Neuronal stem cell (in vitro differentiated cells): ENCODE measurements around the gene RELN.

Experiments
- DNase-seq: peaks from one replicate; pipeline ENCODE4 v3.0.0-alpha.2; 2013; ENCODE audit warnings: low spot score
- H2AFZ ChIP-seq: one replicate; pipeline ENCODE4 v1.6.1; 2013; ENCODE audit warnings: mild to moderate bottlenecking, low read length, inconsistent platforms
- H2AK5ac ChIP-seq: 2 replicates; pipeline ENCODE4 v1.6.1; 2013; ENCODE audit warnings: low read depth, mild to moderate bottlenecking, inconsistent platforms, low read length, moderate library complexity, mixed read lengths
- H2BK120ac ChIP-seq: 2 replicates; pipeline ENCODE4 v1.6.1; 2013; ENCODE audit warnings: low read depth, mild to moderate bottlenecking, inconsistent platforms, low read length, moderate library complexity, mixed read lengths
- H2BK12ac ChIP-seq: one replicate; pipeline ENCODE4 v1.6.1; 2013; ENCODE audit warnings: low read length, inconsistent platforms
- H2BK15ac ChIP-seq: 2 replicates; pipeline ENCODE4 v1.6.1; 2013; ENCODE audit warnings: mild to moderate bottlenecking, low read length, inconsistent platforms, mixed read lengths
- H2BK5ac ChIP-seq: one replicate; pipeline ENCODE4 v1.6.1; 2013; ENCODE audit warnings: inconsistent platforms, mild to moderate bottlenecking, low read length, moderate library complexity
- H3K14ac ChIP-seq: one replicate; pipeline ENCODE4 v1.6.1; 2013; ENCODE audit warnings: low read length, inconsistent platforms
- H3K18ac ChIP-seq: 2 replicates; pipeline ENCODE4 v1.6.1; 2013; ENCODE audit warnings: low read length, inconsistent platforms
- H3K23ac ChIP-seq: 2 replicates; pipeline ENCODE4 v1.6.1; 2013; ENCODE audit warnings: low read depth, mild to moderate bottlenecking, mixed read lengths, low read length, inconsistent platforms; ENCODE audit not compliant: poor library complexity
- H3K27ac ChIP-seq: replicated peaks from 3 replicates; pipeline ENCODE4 v1.5.1; 2013; ENCODE audit warnings: low read length, inconsistent platforms
- H3K27me3 ChIP-seq, 3 experiments: 2 replicates each; pipeline ENCODE4 v1.6.1; 2013; ENCODE audit warnings: low read length in 3 of 3, mild to moderate bottlenecking in 2 of 3, inconsistent platforms in 1 of 3, low read depth in 1 of 3, mixed read lengths in 1 of 3, moderate library complexity in 1 of 3; ENCODE audit not compliant: control insufficient read depth in 3 of 3, insufficient read depth in 3 of 3
- H3K36me3 ChIP-seq, 2 donors: replicated peaks in 1 of 2; 2 replicates each; pipeline ENCODE4 v1.6.1; 2013; ENCODE audit warnings: low read length in 2 of 2; ENCODE audit not compliant: control insufficient read depth in 2 of 2, insufficient read depth in 2 of 2
- H3K4ac ChIP-seq: 2 replicates; pipeline ENCODE4 v1.6.1; 2013; ENCODE audit warnings: inconsistent platforms, mild to moderate bottlenecking, low read length, moderate library complexity
- H3K4me1 ChIP-seq, 2 donors: 1 replicate in 1 of 2; 2 replicates in 1 of 2; pipeline ENCODE4 v1.6.1; 2013; ENCODE audit warnings: low read length in 2 of 2, low read depth in 1 of 2; ENCODE audit not compliant: control insufficient read depth in 2 of 2, insufficient read depth in 1 of 2
- H3K4me2 ChIP-seq: one replicate; pipeline ENCODE4 v1.6.1; 2013; ENCODE audit warnings: mild to moderate bottlenecking, low read length, inconsistent platforms; ENCODE audit not compliant: insufficient read depth, poor library complexity, severe bottlenecking
- H3K4me3 ChIP-seq, 2 donors: 2 replicates each; pipeline ENCODE4 v1.5.1; 2013; ENCODE audit warnings: low read length in 2 of 2, mild to moderate bottlenecking in 2 of 2, inconsistent platforms in 1 of 2, moderate library complexity in 1 of 2
- H3K79me1 ChIP-seq: one replicate; pipeline ENCODE4 v1.6.1; 2013; ENCODE audit warnings: low read depth, mild to moderate bottlenecking, inconsistent platforms, low read length, moderate library complexity
- H3K9ac ChIP-seq: one replicate; pipeline ENCODE4 v1.6.1; 2013; ENCODE audit warnings: mild to moderate bottlenecking, low read depth, low read length, inconsistent platforms; ENCODE audit not compliant: poor library complexity
- H3K9me3 ChIP-seq, 2 donors: replicated peaks in 1 of 2; 2 replicates each; pipeline versions ENCODE3 to v1.6.1; 2013; ENCODE audit warnings: low read length in 2 of 2, mild to moderate bottlenecking in 2 of 2, inconsistent platforms in 1 of 2, low read depth in 1 of 2, mixed read lengths in 1 of 2, moderate library complexity in 1 of 2; ENCODE audit not compliant: control insufficient read depth in 2 of 2, insufficient read depth in 1 of 2
- H4K8ac ChIP-seq: one replicate; pipeline ENCODE4 v1.6.1; 2013; ENCODE audit warnings: low read depth, mild to moderate bottlenecking, inconsistent platforms, low read length, moderate library complexity
- H4K91ac ChIP-seq: one replicate; pipeline ENCODE4 v1.6.1; 2013; ENCODE audit warnings: low read length, low read depth, mild to moderate bottlenecking, inconsistent platforms; ENCODE audit not compliant: poor library complexity
- WGBS, 2 donors: extraction: QIAGEN DNeasy Blood & Tissue Kit; methylation state at CpG; one replicate each; pipeline ENCODE4 v1.1.7; 2013; ENCODE audit warnings: missing lambda C conversion rate in 2 of 2, mixed read lengths in 1 of 2; ENCODE audit not compliant: insufficient read length in 2 of 2, insufficient replicate concordance in 1 of 2; ENCODE audit errors: extremely low coverage in 2 of 2; 5-methylcytosine and 5-hydroxymethylcytosine counted together

The RELN gene

DNA sequence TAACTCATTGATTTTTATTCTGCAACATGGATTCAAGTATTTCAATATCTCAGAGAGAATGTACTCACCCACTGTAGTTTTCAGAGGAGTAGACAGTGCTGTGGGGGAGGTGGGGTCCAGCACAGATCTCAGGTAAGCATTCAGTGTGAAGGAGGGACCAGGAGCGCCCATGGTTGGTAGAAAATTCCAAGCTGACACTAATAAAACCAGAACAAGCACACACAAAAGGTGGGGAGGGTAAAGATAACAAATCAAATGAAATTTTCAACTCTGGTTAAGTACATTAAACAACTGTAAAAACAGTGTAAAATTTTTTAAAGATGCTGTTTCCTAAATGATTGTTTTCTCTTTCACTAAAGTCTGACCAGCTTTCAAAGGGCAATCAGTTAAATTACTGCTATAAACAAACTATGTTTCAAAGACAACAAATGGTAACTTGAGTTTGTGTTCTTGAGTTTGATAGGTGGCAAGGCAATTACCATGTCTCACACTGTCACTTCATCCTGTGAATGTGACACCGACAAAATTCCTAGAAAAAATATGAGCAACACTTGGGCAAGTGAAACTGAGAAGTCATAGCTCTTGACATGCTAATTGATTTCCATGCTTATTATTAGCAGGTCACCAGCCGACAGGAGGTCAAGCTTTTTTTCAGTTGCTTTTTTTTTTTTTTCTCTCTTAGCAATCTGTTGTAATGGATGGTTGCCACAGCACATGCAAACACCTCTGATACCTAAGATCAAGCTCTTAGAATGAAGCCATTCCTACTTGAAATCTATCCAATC, 337.7 kb downstream of the RELN start:
- H3K9ac ChIP-seq: no peak overlapping the region
- H2AK5ac ChIP-seq: no peak overlapping the region
- no peak overlapping the region for H3K4ac ChIP-seq
- H3K4me3 ChIP-seq: no peak overlapping the region
- H3K9me3 ChIP-seq: no peaks in the 10 kb centered on the region
- H2BK120ac ChIP-seq: no peak overlapping the region
- H3K79me1 ChIP-seq: no peaks in the 10 kb centered on the region
- no CpG with 5 or more reads among the region's 3 CpGs for WGBS, 2 donors
- no peaks in the 10 kb centered on the region for H3K36me3 ChIP-seq
- no peak overlapping the region for H2BK5ac ChIP-seq
- H3K18ac ChIP-seq: no peak overlapping the region
- H4K91ac ChIP-seq: no peak overlapping the region
- no peak overlapping the region for H3K4me2 ChIP-seq
- H3K27me3 ChIP-seq: no peaks in the 10 kb centered on the region
- no peak overlapping the region for H3K27ac ChIP-seq
- no peak overlapping the region for H2AFZ ChIP-seq
- H2BK12ac ChIP-seq: no peak overlapping the region
- no peak overlapping the region for H2BK15ac ChIP-seq
- no peak for DNase-seq
- H4K8ac ChIP-seq: no peak overlapping the region
- H3K23ac ChIP-seq: no peak overlapping the region
- no peaks in the 10 kb centered on the region for H3K4me1 ChIP-seq
- no peak overlapping the region for H3K14ac ChIP-seq

DNA sequence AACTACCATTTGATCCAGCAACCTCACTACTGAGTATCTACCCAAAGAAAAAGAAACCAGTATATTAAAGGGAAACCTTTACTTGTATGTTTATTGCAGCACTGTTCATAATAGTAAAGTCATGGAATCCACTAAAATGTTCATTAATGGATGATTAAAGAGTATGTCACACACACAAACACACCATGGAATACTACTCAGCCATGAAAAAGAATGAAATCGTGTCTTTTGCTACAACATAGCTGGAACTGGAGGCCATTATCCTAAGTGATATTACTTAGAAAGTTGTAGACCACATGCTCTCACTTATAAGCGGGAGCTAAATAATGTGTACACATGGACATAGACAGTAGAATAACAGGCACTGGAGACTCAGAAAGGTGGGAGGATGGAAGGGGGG, 340.4 kb downstream of the RELN start:
- no peak overlapping the region for H2AFZ ChIP-seq
- no peak overlapping the region for H3K9ac ChIP-seq
- no peaks in the 10 kb centered on the region for H3K4me1 ChIP-seq
- no peak overlapping the region for H3K23ac ChIP-seq
- H3K27me3 ChIP-seq: no peaks in the 10 kb centered on the region
- H2BK5ac ChIP-seq: no peak overlapping the region
- no peak overlapping the region for H2BK15ac ChIP-seq
- H4K91ac ChIP-seq: no peak overlapping the region
- H2AK5ac ChIP-seq: no peak overlapping the region
- WGBS, 2 donors: no CpG with 5 or more reads among the region's 2 CpGs
- no peak overlapping the region for H3K4me2 ChIP-seq
- H3K36me3 ChIP-seq: no peaks in the 10 kb centered on the region
- no peak overlapping the region for H3K18ac ChIP-seq
- H2BK12ac ChIP-seq: no peak overlapping the region
- no peak overlapping the region for H2BK120ac ChIP-seq
- no peak overlapping the region for H3K4me3 ChIP-seq
- H3K9me3 ChIP-seq: no peaks in the 10 kb centered on the region
- H4K8ac ChIP-seq: no peak overlapping the region
- H3K14ac ChIP-seq: no peak overlapping the region
- no peaks in the 10 kb centered on the region for H3K79me1 ChIP-seq
- H3K27ac ChIP-seq: no peak overlapping the region
- no peak for DNase-seq
- no peak overlapping the region for H3K4ac ChIP-seq

DNA sequence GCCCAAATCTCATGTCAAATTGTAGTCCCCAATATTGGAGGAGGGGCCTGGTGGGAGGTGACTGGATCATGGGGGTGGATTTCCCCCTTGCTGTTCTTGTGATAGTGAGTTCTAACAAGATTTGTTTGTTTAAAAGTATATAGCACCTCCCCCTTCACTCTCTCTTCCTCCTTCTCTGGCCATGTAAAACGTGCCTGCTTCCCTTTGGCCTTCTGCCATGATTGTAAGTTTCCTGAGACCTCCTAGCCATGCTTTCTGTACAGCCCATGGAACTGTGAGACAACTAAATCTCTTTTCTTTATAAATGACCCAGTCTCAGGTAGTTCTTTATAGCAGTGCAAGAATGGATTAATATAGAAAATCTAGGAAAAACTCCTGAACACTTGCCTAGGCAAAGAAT, 341.3 kb downstream of the RELN start:
- no peaks in the 10 kb centered on the region for H3K4me1 ChIP-seq
- H3K4me2 ChIP-seq: no peak overlapping the region
- H3K27ac ChIP-seq: no peak overlapping the region
- H3K36me3 ChIP-seq: no peaks in the 10 kb centered on the region
- no peak overlapping the region for H2BK5ac ChIP-seq
- peaks cover 0 to 2% of the 10 kb centered on the region in 2 donors for H3K9me3 ChIP-seq
- no peak overlapping the region for H2BK12ac ChIP-seq
- no peak overlapping the region for H4K8ac ChIP-seq
- no peak overlapping the region for H3K4me3 ChIP-seq
- no peak overlapping the region for H3K4ac ChIP-seq
- no peak overlapping the region for H4K91ac ChIP-seq
- no peak overlapping the region for H3K9ac ChIP-seq
- no peaks in the 10 kb centered on the region for H3K27me3 ChIP-seq
- no peaks in the 10 kb centered on the region for H3K79me1 ChIP-seq
- no peak overlapping the region for H2BK120ac ChIP-seq
- H3K23ac ChIP-seq: no peak overlapping the region
- no peak for DNase-seq
- no peak overlapping the region for H2BK15ac ChIP-seq
- H3K14ac ChIP-seq: no peak overlapping the region
- no peak overlapping the region for H3K18ac ChIP-seq
- no peak overlapping the region for H2AK5ac ChIP-seq
- H2AFZ ChIP-seq: no peak overlapping the region
- WGBS, 2 donors: no CpG with 5 or more reads among the region's 1 CpG

DNA sequence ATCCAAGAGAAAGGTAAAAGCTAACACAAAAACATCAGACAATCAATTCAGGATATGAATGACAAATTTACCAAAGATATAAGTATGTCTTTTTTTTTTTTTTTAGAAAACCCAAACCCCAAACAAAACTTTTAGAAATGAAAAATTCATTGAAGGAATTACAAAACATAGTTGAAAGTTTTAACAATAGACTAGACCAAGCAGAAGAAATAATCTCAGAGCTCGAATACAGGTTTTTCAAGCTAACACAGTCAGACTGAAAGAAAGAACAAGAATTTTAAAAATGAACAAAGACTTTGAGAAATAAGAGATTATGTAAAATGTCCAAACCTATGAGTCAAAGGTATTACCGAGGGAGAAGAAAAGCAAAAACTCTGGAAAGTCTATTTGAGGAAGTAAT, 345.1 kb downstream of the RELN start:
- WGBS, 2 donors: no CpG with 5 or more reads among the region's 2 CpGs
- Histone ChIP-seq H2BK12ac (no peak overlapping the region), H4K8ac (no peak overlapping the region), H2BK15ac (no peak overlapping the region), H4K91ac (no peak overlapping the region), H3K4me2 (no peak overlapping the region), H3K9ac (no peak overlapping the region), H3K14ac (no peak overlapping the region), H3K27ac (no peak overlapping the region), H3K18ac (no peak overlapping the region), H2BK5ac (no peak overlapping the region), H3K36me3 (no peaks in the 10 kb centered on the region), H2BK120ac (no peak overlapping the region), H2AK5ac (no peak overlapping the region), H3K4me3 (no peak overlapping the region), H3K9me3 (peaks cover 0 to 2% of the 10 kb centered on the region in 2 donors), H2AFZ (no peak overlapping the region), H3K79me1 (no peaks in the 10 kb centered on the region), H3K23ac (no peak overlapping the region), H3K4ac (no peak overlapping the region), H3K27me3 (no peaks in the 10 kb centered on the region), H3K4me1 (no peaks in the 10 kb centered on the region)
- DNase-seq: no peak
